A549 (cell line): ENCODE results near the gene CELF2. TPM values are rescaled to one million over a fixed set of nuclear protein-coding genes. Genes with fewer than 3 reads are reported as not detected.

ENCODE experiments used
- ATAC-seq, 2 experiments: fragments of 200-7000 bp in 1 of 2; fragments of >200 bp in 1 of 2; cut with Nextera tagmentation in 1 of 2; cut with Tn5 transposase in 1 of 2; 3 replicates each; pipeline versions ENCODE4 v1.8.0 to v1.9.1; 2018 to 2020; ENCODE audit warnings: mild to moderate bottlenecking in 1 of 2, moderate library complexity in 1 of 2
- CTCF ChIA-PET: fragments of 300-600 bp; sonication (Branson Sonifier 250); formaldehyde crosslinking; extraction: SDS; loops from one replicate; lab custom pipeline; 2021; ENCODE audit warnings: antibody characterized with exemption, inconsistent platforms; lab: Yijun Ruan, JAX
- POLR2A ChIA-PET: fragments of 350-600 bp; formaldehyde crosslinking; extraction: SDS; loops from one replicate; lab custom pipeline; 2021; ENCODE audit warnings: antibody characterized with exemption, inconsistent platforms; lab: Yijun Ruan, JAX
- DNase-seq, 2 experiments: peaks; one replicate each; pipeline versions ENCODE4 v3.0.0 to v3.0.0-alpha.2; 2011 to 2016; ENCODE audit warnings: low read depth in 1 of 2, low spot score in 1 of 2
- FAIRE-seq: peaks from 2 replicates; lab custom pipeline; 2011; peaks lifted over from hg19 to GRCh38; lab: Jason Lieb, UNC
- H3K27ac ChIP-seq, 2 experiments: fragments of >200 bp; sonication (Bioruptor Twin); formaldehyde crosslinking; 3 replicates each; pipeline ENCODE4 v1.5.1; 2016 to 2017
- H3K4me1 ChIP-seq: fragments of >200 bp; sonication (Bioruptor Twin); formaldehyde crosslinking; 3 replicates; pipeline ENCODE4 v1.6.1; 2016
- H3K4me2 ChIP-seq: fragments of >200 bp; sonication (Bioruptor Twin); formaldehyde crosslinking; 3 replicates; pipeline ENCODE4 v1.6.1; 2016
- H3K4me3 ChIP-seq: fragments of >200 bp; sonication (Bioruptor Twin); formaldehyde crosslinking; 3 replicates; pipeline ENCODE4 v1.5.1; 2016
- H3K9me3 ChIP-seq: fragments of >200 bp; sonication (Bioruptor Twin); formaldehyde crosslinking; 3 replicates; pipeline ENCODE4 v1.6.1; 2016
- ATOH8 ChIP-seq: fragments of 250-450 bp; sonication (Bioruptor Pico); IDR thresholded peaks from 2 replicates; pipeline ENCODE4 v1.5.0; 2020; ENCODE audit warnings: low read depth, mild to moderate bottlenecking, moderate library complexity
- BCL3 ChIP-seq: fragments of >200 bp; sonication (Bioruptor Twin); formaldehyde crosslinking; IDR thresholded peaks from 3 replicates; pipeline ENCODE4 v1.6.1; 2016
- CBX8 ChIP-seq: fragments of 200-600 bp; sonication (generic); IDR thresholded peaks from 2 replicates; pipeline ENCODE4 v1.6.1; 2016
- CHD2 ChIP-seq: fragments of 150-350 bp; IDR thresholded peaks from 2 replicates; pipeline ENCODE4 v1.6.1; 2014; ENCODE audit warnings: low read length; ENCODE audit not compliant: partially characterized antibody
- CHD4 ChIP-seq: fragments of 200-600 bp; sonication (generic); IDR thresholded peaks from 2 replicates; pipeline ENCODE4 v1.6.1; 2016; ENCODE audit warnings: antibody characterized with exemption, mild to moderate bottlenecking, borderline replicate concordance
- E2F6 ChIP-seq: IDR thresholded peaks from 2 replicates; pipeline ENCODE4 v1.6.1; 2012; ENCODE audit warnings: low read depth, borderline replicate concordance
- ELK1 ChIP-seq: fragments of 150-350 bp; IDR thresholded peaks from 2 replicates; pipeline ENCODE4 v1.6.1; 2014; ENCODE audit warnings: low read depth, mild to moderate bottlenecking, low read length
- EP300 ChIP-seq, 2 experiments: fragments of >200 bp; sonication (Bioruptor Twin); formaldehyde crosslinking; IDR thresholded peaks; 2 replicates in 1 of 2; 3 replicates in 1 of 2; pipeline ENCODE4 v1.6.1; 2016 to 2017
- ESRRA ChIP-seq: fragments of 150-350 bp; IDR thresholded peaks from 2 replicates; pipeline ENCODE4 v1.6.1; 2014; ENCODE audit warnings: mild to moderate bottlenecking, low read length, borderline replicate concordance
- HDAC2 ChIP-seq: fragments of 200-600 bp; sonication (generic); IDR thresholded peaks from 2 replicates; pipeline ENCODE4 v1.6.1; 2016
- HES2 ChIP-seq: fragments of >200 bp; sonication (Bioruptor Twin); formaldehyde crosslinking; IDR thresholded peaks from 2 replicates; pipeline ENCODE4 v1.6.1; 2016
- JUN ChIP-seq, 2 experiments: fragments of >200 bp; sonication (Bioruptor Twin); formaldehyde crosslinking; IDR thresholded peaks; 2 replicates in 1 of 2; 3 replicates in 1 of 2; pipeline ENCODE4 v1.6.1; 2016 to 2017
- JUNB ChIP-seq: fragments of >200 bp; sonication (Bioruptor Twin); formaldehyde crosslinking; IDR thresholded peaks from 2 replicates; pipeline ENCODE4 v1.6.1; 2016
- KDM1A ChIP-seq: fragments of 200-600 bp; sonication (generic); IDR thresholded peaks from 2 replicates; pipeline ENCODE4 v1.6.1; 2016; ENCODE audit warnings: low read depth, mild to moderate bottlenecking
- KDM5A ChIP-seq: fragments of 200-600 bp; sonication (generic); IDR thresholded peaks from 2 replicates; pipeline ENCODE4 v1.6.1; 2016; ENCODE audit warnings: antibody characterized with exemption, mild to moderate bottlenecking
- MAFK ChIP-seq: fragments of 450-650 bp; IDR thresholded peaks from 2 replicates; pipeline ENCODE4 v1.6.1; 2014; ENCODE audit not compliant: partially characterized antibody
- MAZ ChIP-seq: fragments of 150-350 bp; IDR thresholded peaks from 2 replicates; pipeline ENCODE4 v1.6.1; 2014; ENCODE audit warnings: antibody characterized with exemption, low read depth, low read length, borderline replicate concordance
- NPAS2 ChIP-seq: fragments of 250-450 bp; sonication (Bioruptor Pico); IDR thresholded peaks from 2 replicates; pipeline ENCODE4 v1.8.0; 2022; ENCODE audit warnings: mild to moderate bottlenecking, moderate library complexity, borderline replicate concordance
- POLR2A ChIP-seq: IDR thresholded peaks from 2 replicates; pipeline ENCODE4 v1.6.1; 2012; ENCODE audit warnings: mild to moderate bottlenecking, low read length
- RCOR1 ChIP-seq: fragments of 150-350 bp; IDR thresholded peaks from 2 replicates; pipeline ENCODE4 v1.6.1; 2014; ENCODE audit warnings: antibody characterized with exemption, low read length, low read depth
- REST ChIP-seq: fragments of 200-600 bp; sonication (generic); IDR thresholded peaks from 2 replicates; pipeline ENCODE4 v1.6.1; 2016; ENCODE audit warnings: antibody characterized with exemption, mild to moderate bottlenecking, moderate library complexity
- RFX5 ChIP-seq: fragments of 450-650 bp; IDR thresholded peaks from 2 replicates; pipeline ENCODE4 v1.7.1; 2014; ENCODE audit warnings: antibody characterized with exemption, mild to moderate bottlenecking, moderate library complexity
- TFCP2L1 ChIP-seq: fragments of 250-450 bp; sonication (Bioruptor Pico); IDR thresholded peaks from 2 replicates; pipeline ENCODE4 v1.5.0; 2021; ENCODE audit warnings: mild to moderate bottlenecking
- ZC3H11A ChIP-seq: fragments of 450-650 bp; IDR thresholded peaks from 2 replicates; pipeline ENCODE4 v1.6.1; 2014; ENCODE audit warnings: antibody characterized with exemption, mild to moderate bottlenecking
- ZNF302 ChIP-seq: fragments of 250-450 bp; sonication (Bioruptor Pico); IDR thresholded peaks from 2 replicates; pipeline ENCODE4 v1.9.0; 2021; ENCODE audit warnings: inconsistent platforms, mild to moderate bottlenecking, moderate library complexity
- WGBS: methylation state at CpG from one replicate; pipeline ENCODE4 v1.1.6; 2017; ENCODE audit errors: missing lambda C conversion rate; 5-methylcytosine and 5-hydroxymethylcytosine counted together
- polyA plus RNA-seq, 4 experiments: library from polyadenylated mRNA; depleted of rRNA in 3 of 4; stranded (reverse); fragments of >200 nt; fragmentation: RNase III in 1 of 4; extraction: RNeasy Plus Mini Kit Qiagen cat#74134 plus additional on column Dnase treatment in 1 of 4; gene quantifications; 2 replicates in 3 of 4; 3 replicates in 1 of 4; pipeline ENCODE4 v1.2.3, GENCODE V29; 2011 to 2017

CELF2 gene
- polyA plus RNA-seq, 2 of the 4 experiments (the other 2 are of a cell fraction): 0.01 to 0.03 TPM

- TF ChIP-seq REST: no peak
Measured at GRCh38 chr10:11338160-11338844, 320.6 kb downstream of the CELF2 start (continued).

- Histone ChIP-seq H3K9me3 (no peaks in the 10 kb centered on the region), H3K4me1 (no peaks in the 10 kb centered on the region), H3K4me2 (no peak overlapping the region), H3K27ac (no peak overlapping the region), H3K4me3 (no peak overlapping the region)
- WGBS: 27% methylated on average over 7 of the region's 7 CpGs
- DNase-seq (no peak), FAIRE-seq (no peak), ATAC-seq (no peak)
- ChIA-PET POLR2A (no interaction called here), CTCF (interaction anchor here (1.0 kb wide), 1 partner anchor 11 kb away, joined by 3 read pairs; no protein-coding TSS in a partner anchor)
- TF ChIP-seq EP300 (IDR thresholded peaks at IDR 0.05) (no peak), ESRRA (no peak), CBX8 (no peak), POLR2A (no peak), ELK1 (no peak), KDM5A (no peak), JUN (IDR thresholded peaks at IDR 0.05) (no peak), BCL3 (no peak), MAFK (no peak), HDAC2 (no peak), E2F6 (no peak), JUNB (no peak), CHD2 (no peak)
Measured at GRCh38 chr10:11339013-11339412, 321.3 kb downstream of the CELF2 start.

GRCh38 chr10:11339660-11340059 is 322.0 kb downstream of the CELF2 start:
- DNase-seq: no peak
- ATAC-seq: no peak
- 56% methylated on average over 18 of the region's 18 CpGs for WGBS
- Histone ChIP-seq H3K27ac (no peak overlapping the region), H3K9me3 (no peaks in the 10 kb centered on the region), H3K4me2 (no peak overlapping the region), H3K4me1 (no peaks in the 10 kb centered on the region), H3K4me3 (no peak overlapping the region)
- ChIA-PET CTCF (interaction anchor here (0.6 to 1.0 kb wide), 2 partner anchors 12 to 1045 kb away, joined by 3 read pairs; no protein-coding TSS in a partner anchor), POLR2A (no interaction called here)
- no peak for FAIRE-seq
- TF ChIP-seq ATOH8 (CRISPR knock-in tag) (no peak), CHD2 (no peak), HES2 (no peak), MAZ (no peak), RCOR1 (no peak), ZNF302 (CRISPR knock-in tag) (no peak), KDM1A (no peak), EP300 (IDR thresholded peaks at IDR 0.05) (no peak), TFCP2L1 (CRISPR knock-in tag) (no peak), ZC3H11A (no peak), NPAS2 (CRISPR knock-in tag) (no peak), RFX5 (no peak), CHD4 (no peak), ESRRA (no peak)
